ENCODE data around the gene KIAA0319L.

KIAA0319L gene

GRCh38 chr1:35537806-35538205 lies 19.4 kb downstream of the KIAA0319L start:
- DNase-seq (ENCODE audit: low read depth, low spot score) = no peak

GRCh38 chr1:35536556-35537162 lies 20.5 kb downstream of the KIAA0319L start:
- no peak for DNase-seq (ENCODE audit: low read depth, low spot score)

GRCh38 chr1:35535243-35535642 lies 22.0 kb downstream of the KIAA0319L start:
- DNase-seq (ENCODE audit: low read depth, low spot score) = peak; percentile 41

GRCh38 chr1:35533586-35533985 lies 23.6 kb downstream of the KIAA0319L start:
- DNase-seq (ENCODE audit: low read depth, low spot score) = no peak

- DNase-seq (ENCODE audit: low read depth, low spot score) = peak; percentile 10
Measured at GRCh38 chr1:35532497-35533223, 24.5 kb downstream of the KIAA0319L start.

GRCh38 chr1:35531368-35531767 lies 25.8 kb downstream of the KIAA0319L start:
- DNase-seq (ENCODE audit: low read depth, low spot score) = no peak

GRCh38 chr1:35530946-35531345 lies 26.3 kb downstream of the KIAA0319L start:
- DNase-seq (ENCODE audit: low read depth, low spot score) = no peak

- DNase-seq (ENCODE audit: low read depth, low spot score) = no peak
Measured at GRCh38 chr1:35530168-35530567, 27.0 kb downstream of the KIAA0319L start.

GRCh38 chr1:35524106-35524505 lies 33.1 kb downstream of the KIAA0319L start:
- no peak for DNase-seq (ENCODE audit: low read depth, low spot score)

GRCh38 chr1:35519432-35519831 lies 37.8 kb downstream of the KIAA0319L start:
- DNase-seq (ENCODE audit: low read depth, low spot score) = no peak

- DNase-seq (ENCODE audit: low read depth, low spot score) = no peak
Measured at GRCh38 chr1:35518183-35518582, 39.0 kb downstream of the KIAA0319L start.

- DNase-seq (ENCODE audit: low read depth, low spot score) = no peak
Measured at GRCh38 chr1:35511305-35511704, 45.9 kb downstream of the KIAA0319L start.

- no peak for DNase-seq (ENCODE audit: low read depth, low spot score)
Measured at GRCh38 chr1:35509558-35509957, 47.6 kb downstream of the KIAA0319L start.

GRCh38 chr1:35507947-35508346 lies 49.3 kb downstream of the KIAA0319L start:
- no peak for DNase-seq (ENCODE audit: low read depth, low spot score)

- no peak for DNase-seq (ENCODE audit: low read depth, low spot score)
Measured at GRCh38 chr1:35506960-35507912, 50.0 kb downstream of the KIAA0319L start.

- DNase-seq (ENCODE audit: low read depth, low spot score) = peak; percentile 93
Measured at GRCh38 chr1:35505911-35506798, 51.0 kb downstream of the KIAA0319L start.

- no peak for DNase-seq (ENCODE audit: low read depth, low spot score)
Measured at GRCh38 chr1:35502242-35502641, 55.0 kb downstream of the KIAA0319L start.

GRCh38 chr1:35500439-35500838 lies 56.8 kb downstream of the KIAA0319L start:
- no peak for DNase-seq (ENCODE audit: low read depth, low spot score)

- no peak for DNase-seq (ENCODE audit: low read depth, low spot score)
Measured at GRCh38 chr1:35499652-35500176, 57.5 kb downstream of the KIAA0319L start.

GRCh38 chr1:35499231-35499630 lies 58.0 kb downstream of the KIAA0319L start:
- no peak for DNase-seq (ENCODE audit: low read depth, low spot score)

GRCh38 chr1:35497571-35497970 lies 59.6 kb downstream of the KIAA0319L start:
- no peak for DNase-seq (ENCODE audit: low read depth, low spot score)

Measured in astrocyte of the hippocampus (primary cell).